Testis (tissue), 2 donors: ENCODE data around the gene OSCAR.

Source experiments
- POLR2A ChIP-seq: fragments of 450-650 bp; IDR thresholded peaks from one replicate; pipeline ENCODE4 v1.6.1; 2017; ENCODE audit warnings: antibody characterized with exemption, mild to moderate bottlenecking, moderate library complexity
- TF ChIP-seq, protein P1 (sequence below), 3 experiments: fragments of 450-650 bp in 2 of 3; fragments of 200-600 bp in 1 of 3; sonication (generic) in 1 of 3; IDR thresholded peaks; one replicate each; pipeline ENCODE4 v1.5.1; 2016 to 2019; ENCODE audit warnings: antibody characterized with exemption in 3 of 3, mild to moderate bottlenecking in 2 of 3, moderate library complexity in 1 of 3

DNA sequence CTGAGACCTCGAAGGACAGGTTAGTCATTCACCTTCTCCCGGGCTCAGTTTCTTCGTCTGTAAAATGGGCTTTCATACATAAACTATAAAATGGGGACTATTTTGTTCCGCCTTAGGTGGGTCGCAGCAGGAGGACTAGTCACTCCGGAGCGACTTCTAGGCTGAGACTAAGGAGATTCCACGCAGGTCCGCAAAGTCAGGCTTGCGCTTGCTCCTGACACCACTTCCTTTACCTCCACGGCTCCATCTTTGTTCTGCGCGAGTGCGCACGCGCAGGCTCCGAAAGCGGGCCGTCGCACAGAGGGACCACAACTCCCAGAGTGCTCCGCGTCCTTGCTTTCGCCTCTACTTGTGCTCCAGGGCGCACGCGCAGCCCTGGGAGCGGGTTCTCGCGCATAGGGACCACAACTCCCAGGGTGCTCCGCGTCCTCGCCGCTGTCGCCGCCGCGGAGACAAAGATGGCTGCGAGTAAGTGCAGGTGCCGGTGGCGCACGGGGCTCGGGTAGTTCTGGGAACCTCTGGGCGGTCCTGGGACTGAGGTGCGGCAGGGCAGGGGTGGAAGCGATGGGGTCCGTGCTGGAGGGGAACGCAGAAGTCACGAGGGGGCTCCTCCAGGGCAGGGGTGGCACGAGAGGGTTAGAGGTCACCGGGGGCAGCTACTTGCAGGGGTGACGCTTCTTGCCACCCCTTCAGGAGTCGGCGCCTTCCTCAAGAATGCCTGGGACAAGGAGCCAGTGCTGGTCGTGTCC is 2.0 kb upstream of the OSCAR start, which contains the start of gene NDUFA3:
- TF ChIP-seq, protein P1, sequence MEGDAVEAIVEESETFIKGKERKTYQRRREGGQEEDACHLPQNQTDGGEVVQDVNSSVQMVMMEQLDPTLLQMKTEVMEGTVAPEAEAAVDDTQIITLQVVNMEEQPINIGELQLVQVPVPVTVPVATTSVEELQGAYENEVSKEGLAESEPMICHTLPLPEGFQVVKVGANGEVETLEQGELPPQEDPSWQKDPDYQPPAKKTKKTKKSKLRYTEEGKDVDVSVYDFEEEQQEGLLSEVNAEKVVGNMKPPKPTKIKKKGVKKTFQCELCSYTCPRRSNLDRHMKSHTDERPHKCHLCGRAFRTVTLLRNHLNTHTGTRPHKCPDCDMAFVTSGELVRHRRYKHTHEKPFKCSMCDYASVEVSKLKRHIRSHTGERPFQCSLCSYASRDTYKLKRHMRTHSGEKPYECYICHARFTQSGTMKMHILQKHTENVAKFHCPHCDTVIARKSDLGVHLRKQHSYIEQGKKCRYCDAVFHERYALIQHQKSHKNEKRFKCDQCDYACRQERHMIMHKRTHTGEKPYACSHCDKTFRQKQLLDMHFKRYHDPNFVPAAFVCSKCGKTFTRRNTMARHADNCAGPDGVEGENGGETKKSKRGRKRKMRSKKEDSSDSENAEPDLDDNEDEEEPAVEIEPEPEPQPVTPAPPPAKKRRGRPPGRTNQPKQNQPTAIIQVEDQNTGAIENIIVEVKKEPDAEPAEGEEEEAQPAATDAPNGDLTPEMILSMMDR (IDR thresholded peaks at IDR 0.05): peak in 1 of 3 experiments; percentile 2
- TF ChIP-seq POLR2A: no peak
